ENCODE measurements around the gene GPR68.
"Not testable (repeated sequence)": the region's sequence is repeated elsewhere in the genome, so short reads cannot be mapped to it uniquely, and the experiment has no call there.

Gene GPR68

GRCh38 chr14:91272341-91273272 lies 28.1 kb upstream of the GPR68 start:
- no peak for DNase-seq

- no peak for DNase-seq
Observed at GRCh38 chr14:91271639-91272038, 27.1 kb upstream of the GPR68 start.

- DNase-seq, result no peak
Observed at GRCh38 chr14:91270619-91271018, 26.1 kb upstream of the GPR68 start.

DNA sequence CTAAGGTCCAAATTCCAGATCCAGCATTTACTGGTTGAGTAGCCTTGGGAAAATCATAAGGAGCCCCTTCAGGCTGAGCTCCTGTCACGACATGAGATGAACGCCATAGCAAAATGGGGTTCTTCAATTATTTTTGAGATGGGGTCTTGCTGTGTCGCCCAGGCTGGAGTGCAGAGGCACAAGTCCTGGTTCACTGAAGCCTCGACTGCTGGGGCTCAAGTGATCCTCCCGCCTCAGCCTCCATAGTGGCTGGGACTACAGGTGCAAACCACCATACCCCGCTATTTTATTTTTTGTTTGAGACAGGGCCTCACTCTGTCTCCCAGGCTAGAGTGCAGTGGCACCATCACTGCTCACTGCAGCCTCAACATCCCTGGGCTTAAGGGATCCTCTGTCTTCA lies 25.7 kb upstream of the GPR68 start:
- DNase-seq, result no peak

- no peak for DNase-seq
Observed at GRCh38 chr14:91269076-91269991, 24.8 kb upstream of the GPR68 start.

- no peak for DNase-seq
Observed at GRCh38 chr14:91267965-91268437, 23.5 kb upstream of the GPR68 start.

- DNase-seq, result not testable (repeated sequence)
Observed at GRCh38 chr14:91266276-91266675, 21.8 kb upstream of the GPR68 start.

DNA sequence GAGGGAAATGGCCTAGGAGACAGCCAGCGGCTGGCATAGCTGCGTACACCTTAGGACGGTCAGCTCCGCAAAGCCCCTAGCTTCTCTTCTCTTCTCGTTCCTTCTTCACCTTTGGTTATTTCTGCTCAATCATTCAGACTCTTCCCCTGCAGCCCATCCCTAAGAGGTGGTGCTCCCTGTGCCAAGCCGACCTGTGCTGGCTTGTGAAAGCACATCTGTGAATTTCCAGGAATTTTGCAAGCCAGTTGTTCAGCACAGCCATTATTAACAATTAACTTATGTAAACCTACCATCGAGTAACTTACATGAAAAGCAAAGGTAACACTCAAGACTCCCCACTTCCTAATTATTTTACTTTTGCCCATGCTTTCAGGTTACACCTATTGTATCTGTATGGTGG lies 20.9 kb upstream of the GPR68 start:
- DNase-seq, result no peak

DNA sequence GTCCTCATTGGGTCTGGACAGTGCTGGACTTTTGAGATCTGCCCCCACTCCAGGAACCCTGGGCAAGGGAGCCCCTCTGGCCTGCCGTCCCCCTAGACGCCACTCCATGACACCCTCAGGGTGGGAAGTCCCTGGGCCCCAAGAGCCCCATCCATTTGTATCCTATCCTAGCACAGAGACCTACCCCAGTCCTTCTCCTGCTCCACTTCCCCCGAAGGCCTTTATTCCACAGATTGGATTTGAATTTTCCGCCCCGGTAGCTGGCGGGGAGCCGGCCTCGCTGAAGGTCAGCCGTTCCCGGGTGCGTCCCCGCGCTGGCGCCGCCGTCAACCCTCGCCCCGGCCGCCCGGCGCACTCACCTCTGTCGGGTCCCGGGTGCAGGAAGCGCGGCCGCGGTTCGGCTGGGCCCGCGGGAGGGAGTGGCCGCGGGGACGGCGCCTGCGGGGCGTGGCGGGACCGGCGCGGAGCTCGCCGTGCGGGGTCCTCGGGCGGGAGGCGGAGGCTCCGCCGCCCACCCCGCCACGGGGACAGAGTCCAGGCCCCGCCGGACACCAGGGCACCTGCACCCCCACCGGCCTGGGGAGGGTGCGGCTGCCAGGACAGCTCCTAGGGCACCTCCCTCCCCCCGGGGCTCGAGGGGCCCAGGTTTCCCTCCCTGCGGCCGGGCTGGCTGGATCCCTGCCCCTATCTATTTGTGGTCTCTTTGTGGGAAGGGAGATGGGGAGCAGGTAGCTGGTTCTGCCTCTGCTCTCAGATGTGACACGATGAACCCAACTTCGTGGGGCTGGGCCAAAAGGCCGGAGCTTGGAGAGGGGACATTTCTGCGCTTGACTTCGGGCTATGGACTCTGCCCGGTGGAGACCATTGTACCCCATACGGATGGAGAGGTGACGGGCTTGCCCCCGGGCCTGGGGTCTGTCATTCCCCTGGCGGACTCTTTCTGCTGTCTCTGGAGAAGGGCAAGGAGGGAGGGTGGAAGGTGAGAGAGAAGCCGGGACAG lies 19.9 kb upstream of the GPR68 start:
- DNase-seq, result no peak

DNA sequence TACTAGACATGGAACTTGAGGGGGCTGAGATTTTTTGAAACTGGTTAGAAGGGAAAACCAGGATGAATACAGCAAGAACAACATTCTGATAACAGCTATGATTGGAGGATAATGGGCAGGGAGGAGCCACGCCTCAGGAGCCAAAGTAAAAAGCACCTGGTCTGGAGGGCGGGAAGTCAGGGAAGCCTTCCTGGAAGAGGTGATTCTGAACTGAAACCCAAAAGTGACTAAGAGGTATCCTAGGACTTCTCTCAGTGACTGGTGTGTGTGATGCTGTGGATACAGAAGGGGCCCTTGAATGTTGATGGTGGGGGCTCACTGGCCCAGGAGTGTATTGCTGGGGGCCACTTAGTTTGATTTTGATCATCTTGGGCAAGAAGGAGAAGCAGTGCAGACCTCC lies 18.8 kb upstream of the GPR68 start:
- DNase-seq, result no peak

DNA sequence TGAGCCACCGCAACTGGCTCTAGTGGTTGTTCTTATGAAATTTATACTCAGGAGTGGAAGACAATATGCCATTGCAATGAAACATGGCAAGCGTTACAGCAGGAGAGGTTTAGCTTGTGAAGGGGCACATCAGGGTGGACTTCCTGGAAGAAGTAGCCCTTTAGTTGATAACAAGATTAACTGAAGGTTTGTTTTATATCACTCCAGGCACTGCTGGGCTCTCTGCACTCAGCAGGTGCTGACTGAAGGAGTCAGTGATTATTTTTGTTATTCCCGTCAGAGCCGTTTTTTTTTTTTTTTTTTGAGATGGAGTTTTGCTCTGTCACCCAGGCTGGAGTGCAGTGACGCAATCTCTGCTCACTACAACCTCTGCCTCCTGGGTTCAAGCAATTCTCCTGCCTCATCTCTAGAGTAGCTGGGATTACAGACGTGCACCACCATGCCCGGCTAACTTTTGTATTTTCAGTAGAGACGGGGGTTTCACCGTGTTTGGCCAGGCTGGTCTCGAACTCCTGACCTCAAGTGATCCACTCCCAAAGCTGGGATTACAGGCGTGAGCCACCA lies 17.6 kb upstream of the GPR68 start:
- no peak for DNase-seq

DNA sequence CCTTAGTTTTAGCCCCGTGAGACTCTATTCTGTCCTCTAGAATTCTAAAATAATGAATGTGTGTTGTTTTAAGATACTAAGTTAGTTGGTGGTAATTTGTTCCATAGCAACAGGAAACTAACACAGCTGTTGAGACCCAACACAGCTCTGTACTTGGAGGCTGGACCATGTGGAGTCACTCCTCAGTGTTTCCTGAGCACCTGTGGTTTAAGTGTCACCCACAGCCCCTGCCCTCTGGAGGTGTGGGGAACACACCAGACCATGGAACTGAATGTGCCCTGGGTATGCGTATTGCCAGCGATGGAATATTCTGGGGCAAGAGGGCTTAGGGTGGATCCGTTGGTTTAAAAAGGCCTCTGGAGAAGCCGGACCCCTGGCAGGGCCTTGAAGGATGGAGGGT lies 16.6 kb upstream of the GPR68 start:
- no peak for DNase-seq

GRCh38 chr14:91258876-91259275 lies 14.4 kb upstream of the GPR68 start:
- DNase-seq, result no peak

DNA sequence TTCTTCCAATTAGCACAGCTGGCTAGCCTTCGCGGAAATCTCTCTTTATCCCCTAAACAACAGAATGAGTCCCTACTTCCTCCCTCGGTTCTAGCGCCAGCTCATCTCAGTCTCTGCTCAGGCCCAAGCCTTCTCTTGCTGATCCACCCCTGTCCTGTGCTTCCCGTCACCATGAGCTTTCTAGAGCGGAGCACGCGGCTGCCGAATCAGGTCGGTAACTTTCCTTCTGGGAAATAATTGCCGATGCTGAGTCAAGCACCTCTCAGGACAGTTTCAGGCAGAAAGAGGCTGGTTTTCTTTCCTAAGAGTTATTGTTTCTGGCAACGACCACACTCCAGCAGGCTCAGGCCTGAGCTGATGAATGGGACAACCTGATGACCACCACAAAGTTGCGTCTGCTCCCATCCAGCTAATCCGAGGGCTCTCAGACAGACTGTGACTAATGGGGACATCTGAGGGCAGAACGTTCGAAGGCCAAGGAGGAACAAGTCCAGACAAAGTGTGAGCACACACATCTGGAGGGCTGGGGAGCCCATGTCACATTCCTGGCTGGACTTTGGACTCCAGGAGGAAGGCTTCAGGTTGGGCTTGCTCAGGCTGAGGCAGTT lies 13.6 kb upstream of the GPR68 start:
- no peak for DNase-seq

DNA sequence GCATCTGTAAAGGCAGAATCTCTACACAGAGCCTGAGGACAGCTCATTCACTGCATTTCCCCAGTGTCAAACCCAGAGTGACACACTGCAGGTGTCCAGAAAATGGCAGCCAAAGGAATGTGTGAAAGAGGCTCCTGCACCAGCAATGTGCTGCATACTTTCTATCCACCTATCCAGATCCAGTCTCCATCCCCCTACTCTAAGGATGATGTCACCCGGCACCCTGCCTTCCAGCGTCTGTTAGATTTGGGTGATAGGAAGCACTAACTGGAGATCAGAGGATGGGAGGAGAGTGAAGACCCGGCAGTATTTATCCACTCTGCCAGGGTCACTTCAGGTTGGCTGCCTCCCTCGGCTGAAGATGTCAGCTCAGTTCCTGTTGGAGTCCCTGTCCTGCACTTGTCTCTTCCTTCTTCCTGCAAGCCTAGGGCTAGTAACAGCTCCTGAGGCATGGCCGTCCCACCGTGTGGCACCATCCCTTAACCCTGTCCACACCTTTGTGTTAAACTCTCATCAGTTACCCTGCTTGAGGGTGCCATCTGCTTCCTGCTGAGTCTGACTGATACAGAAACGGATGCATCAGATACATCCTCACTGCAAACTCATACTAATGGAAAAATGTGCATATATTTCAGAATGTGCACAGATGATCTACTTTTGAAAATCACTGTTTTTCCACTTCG lies 13.0 kb upstream of the GPR68 start:
- no peak for DNase-seq

- no peak for DNase-seq
Observed at GRCh38 chr14:91256661-91257060, 12.2 kb upstream of the GPR68 start.

DNA sequence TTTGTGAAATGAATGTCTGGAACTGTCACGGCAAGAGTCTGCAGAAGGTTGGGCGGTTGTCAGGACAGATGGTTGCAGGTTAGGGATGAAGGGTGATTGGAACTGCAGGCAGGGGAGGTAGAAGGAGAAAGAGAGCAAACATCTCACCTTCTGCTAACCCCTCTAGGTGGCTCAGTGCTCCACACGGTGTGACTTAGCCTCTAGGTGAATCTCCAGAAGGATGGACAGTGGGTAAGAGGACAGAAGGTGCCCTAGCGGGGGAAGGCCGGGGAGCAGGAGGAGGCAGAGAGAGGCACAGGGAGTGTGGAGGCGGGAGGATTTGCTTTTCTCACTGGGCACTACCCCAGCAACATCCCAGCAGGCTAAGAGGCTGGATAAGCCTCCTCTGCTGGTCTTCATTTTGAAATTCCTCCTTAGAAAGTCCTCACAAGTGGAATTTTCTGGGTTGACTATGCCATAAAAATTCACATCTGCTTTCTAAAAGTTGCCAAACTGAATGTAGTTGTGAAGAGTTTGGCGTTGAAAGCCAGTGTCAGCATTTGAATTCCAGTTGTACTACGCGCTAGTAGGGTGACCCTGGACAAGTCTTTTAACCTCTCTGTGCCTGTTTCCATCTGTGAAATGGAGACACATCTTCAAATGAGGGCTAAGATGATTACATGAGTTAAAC lies 10.7 kb upstream of the GPR68 start:
- no peak for DNase-seq

- DNase-seq, result no peak
Observed at GRCh38 chr14:91254461-91254860, 10.0 kb upstream of the GPR68 start.

- DNase-seq, result no peak
Observed at GRCh38 chr14:91253795-91254323, 9.4 kb upstream of the GPR68 start.
